Naive thymus-derived CD4-positive, alpha-beta T cell (primary cell): ENCODE data around the gene SAMD1. TPM values are rescaled to one million over a fixed set of nuclear protein-coding genes. Genes with fewer than 3 reads are reported as not detected.
A peak's percentile ranks its signal among the peaks of the same experiment; 100 is the strongest.

Experiments used
- ATAC-seq: fragments of 150-1000 bp; cut with Tn5 transposase; 2 replicates; pipeline ENCODE4 v1.10.0; 2021; ENCODE audit warnings: mild to moderate bottlenecking, moderate library complexity
- CTCF ChIA-PET: fragments of 350-600 bp; sonication (Branson Sonifier 250); formaldehyde crosslinking; loops from one replicate; lab custom pipeline; 2021; ENCODE audit warnings: antibody characterized with exemption; lab: Charles Lee
- POLR2A ChIA-PET: fragments of 350-600 bp; sonication (Branson Sonifier 250); formaldehyde crosslinking; loops from one replicate; lab custom pipeline; 2021; ENCODE audit warnings: antibody characterized with exemption, inconsistent platforms; lab: Charles Lee
- DNase-seq, 9 donors: peaks; one replicate each; pipeline versions ENCODE4 v3.0.0 to v3.0.0-alpha.2; 2020 to 2022; ENCODE audit warnings: mixed read lengths in 1 of 9
- H3K27ac ChIP-seq: one replicate; pipeline ENCODE4 v1.7.0; 2013; ENCODE audit warnings: mild to moderate bottlenecking, low read depth, low read length, moderate library complexity
- H3K27me3 ChIP-seq, 2 donors: one replicate each; pipeline ENCODE4 v1.7.0; 2013; ENCODE audit warnings: low read length in 2 of 2, mild to moderate bottlenecking in 2 of 2, moderate library complexity in 2 of 2; ENCODE audit not compliant: control insufficient read depth in 2 of 2, insufficient read depth in 2 of 2
- H3K36me3 ChIP-seq, 3 experiments: 1 replicate in 2 of 3; 2 replicates in 1 of 3; pipeline ENCODE4 v1.7.0; 2013; ENCODE audit warnings: low read length in 3 of 3, mild to moderate bottlenecking in 3 of 3, moderate library complexity in 1 of 3; ENCODE audit not compliant: insufficient read depth in 3 of 3, control insufficient read depth in 2 of 3
- H3K4me1 ChIP-seq, 2 donors: one replicate each; pipeline ENCODE4 v1.7.0; 2013; ENCODE audit warnings: low read length in 2 of 2, mild to moderate bottlenecking in 2 of 2, moderate library complexity in 1 of 2; ENCODE audit not compliant: control insufficient read depth in 2 of 2, insufficient read depth in 2 of 2
- H3K4me3 ChIP-seq: 2 replicates; pipeline ENCODE4 v1.7.0; 2013; ENCODE audit warnings: mild to moderate bottlenecking, low read length
- H3K9me3 ChIP-seq, 3 experiments: 1 replicate in 2 of 3; 2 replicates in 1 of 3; pipeline ENCODE4 v1.7.0; 2013; ENCODE audit warnings: low read length in 3 of 3; ENCODE audit not compliant: control insufficient read depth in 2 of 3
- H3K27ac Mint-ChIP-seq, 9 donors: one replicate each; pipeline ENCODE4 v1.8.0; 2020 to 2022; ENCODE audit warnings: mixed read lengths in 9 of 9, mild to moderate bottlenecking in 8 of 9, moderate library complexity in 5 of 9, inconsistent platforms in 2 of 9
- H3K27me3 Mint-ChIP-seq, 5 donors: one replicate each; pipeline ENCODE4 v1.8.0; 2021 to 2022; ENCODE audit warnings: mixed read lengths in 5 of 5, mild to moderate bottlenecking in 1 of 5
- H3K36me3 Mint-ChIP-seq, 5 donors: one replicate each; pipeline ENCODE4 v1.8.0; 2020 to 2022; ENCODE audit warnings: mixed read lengths in 5 of 5, mild to moderate bottlenecking in 3 of 5, inconsistent platforms in 1 of 5
- H3K4me1 Mint-ChIP-seq, 7 donors: one replicate each; pipeline ENCODE4 v1.8.0; 2020 to 2022; ENCODE audit warnings: mixed read lengths in 7 of 7, mild to moderate bottlenecking in 3 of 7, inconsistent platforms in 1 of 7
- H3K4me3 Mint-ChIP-seq, 10 donors: one replicate each; pipeline ENCODE4 v1.8.0; 2020 to 2022; ENCODE audit warnings: mild to moderate bottlenecking in 10 of 10, mixed read lengths in 10 of 10, moderate library complexity in 6 of 10, inconsistent platforms in 2 of 10
- H3K9me3 Mint-ChIP-seq, 11 donors: one replicate each; pipeline ENCODE4 v1.8.0; 2020 to 2022; ENCODE audit warnings: mixed read lengths in 11 of 11, mild to moderate bottlenecking in 4 of 11, inconsistent platforms in 1 of 11, moderate library complexity in 1 of 11
- intact Hi-C, 2 donors: fragments of 100-400 bp; cut with micrococcal nuclease; formaldehyde crosslinking; loops; one replicate each; pipeline ENCODE4 v1.15.1; 2023
- polyA plus RNA-seq, 2 donors: library from polyadenylated mRNA; unstranded; fragments of 300-500 nt; fragmentation: Illumina TruSeq; gene quantifications; one replicate each; pipeline ENCODE4 v1.2.3, GENCODE V29; 2021
- total RNA-seq, 6 experiments: library from RNA in 5 of 6; stranded (reverse) in 5 of 6; gene quantifications; 1 replicate in 5 of 6; 2 replicates in 1 of 6; pipeline ENCODE4 v1.2.3 and lab custom pipeline; 2021 to 2026

SAMD1 gene
- total and polyA plus RNA-seq, 7 experiments from 2014 or later = 3.0 to 87.3 (median 48.2) TPM

GRCh38 chr19:14062558-14062855 is 28.0 kb downstream of the SAMD1 start:
- H3K9me3 ChIP-seq = no peaks in the 10 kb centered on the region
- intact Hi-C loops = no loop called here
- H3K4me1 ChIP-seq = peaks cover 9 to 10% of the 10 kb centered on the region in 2 donors
- H3K9me3 Mint-ChIP-seq = peaks cover 0 to 2% (median 0%) of the 10 kb centered on the region in 11 donors
- no peak overlapping the region for H3K27ac Mint-ChIP-seq
- no peak overlapping the region for H3K4me3 ChIP-seq
- H3K4me1 Mint-ChIP-seq = peaks cover 9 to 19% (median 15%) of the 10 kb centered on the region in 7 donors
- ATAC-seq (no peak), DNase-seq (no peak)
- no peak overlapping the region for H3K4me3 Mint-ChIP-seq
- H3K27me3 ChIP-seq = peaks cover 5 to 21% of the 10 kb centered on the region in 2 donors
- no peak overlapping the region for H3K27ac ChIP-seq
- no peaks in the 10 kb centered on the region for H3K36me3 Mint-ChIP-seq
- ChIA-PET POLR2A (no interaction called here), CTCF (no interaction called here)
- H3K36me3 ChIP-seq = no peaks in the 10 kb centered on the region
- H3K27me3 Mint-ChIP-seq = peaks cover 16 to 40% (median 30%) of the 10 kb centered on the region in 5 donors

GRCh38 chr19:14061751-14062557 is 28.6 kb downstream of the SAMD1 start, which contains the start of gene PALM3:
PALM3 (minus strand) TSS chr19:14062076; CDS start chr19:14061980, 96 bp downstream.
- ChIA-PET CTCF (no interaction called here), POLR2A (no interaction called here)
- Mint-ChIP-seq H3K27ac (no peak within 1 kb of the TSS), H3K36me3 (no peaks in the 10 kb centered on the region), H3K27me3 (peaks cover 16 to 42% (median 30%) of the 10 kb centered on the region in 5 donors), H3K4me1 (peaks cover 9 to 20% (median 16%) of the 10 kb centered on the region in 7 donors), H3K9me3 (peaks cover 0 to 3% (median 0%) of the 10 kb centered on the region in 11 donors), H3K4me3 (no peak within 1 kb of the TSS)
- Histone ChIP-seq H3K4me1 (peaks cover 9 to 10% of the 10 kb centered on the region in 2 donors), H3K9me3 (no peaks in the 10 kb centered on the region), H3K36me3 (no peaks in the 10 kb centered on the region), H3K27me3 (peaks cover 5 to 21% of the 10 kb centered on the region in 2 donors), H3K4me3 (no peak within 1 kb of the TSS), H3K27ac (no peak within 1 kb of the TSS)
- ATAC-seq (no peak), DNase-seq (no peak)
- intact Hi-C loops = no loop called here

- ATAC-seq (no peak), DNase-seq (no peak)
- POLR2A ChIA-PET = no interaction called here
- Histone ChIP-seq H3K36me3 (no peaks in the 10 kb centered on the region), H3K4me3 (no peak overlapping the region), H3K27ac (no peak overlapping the region), H3K9me3 (no peaks in the 10 kb centered on the region), H3K27me3 (peaks cover 5 to 21% of the 10 kb centered on the region in 2 donors), H3K4me1 (peaks cover 9 to 10% of the 10 kb centered on the region in 2 donors)
- CTCF ChIA-PET = interaction anchor here (0.6 to 2.6 kb wide), 4 partner anchors 11 to 109 kb away, joined by 3 to 22 read pairs (median 4); partner anchors contain the start of gene MISP3
- intact Hi-C loops = no loop called here
- peaks cover 0 to 4% (median 0%) of the 10 kb centered on the region in 11 donors for H3K9me3 Mint-ChIP-seq
- peaks cover 9 to 22% (median 19%) of the 10 kb centered on the region in 7 donors for H3K4me1 Mint-ChIP-seq
- H3K27ac Mint-ChIP-seq = no peak overlapping the region
- no peaks in the 10 kb centered on the region for H3K36me3 Mint-ChIP-seq
- no peak overlapping the region for H3K4me3 Mint-ChIP-seq
- peaks cover 16 to 49% (median 29%) of the 10 kb centered on the region in 5 donors for H3K27me3 Mint-ChIP-seq
Measured at GRCh38 chr19:14061081-14061749, 29.3 kb downstream of the SAMD1 start.

- H3K27ac Mint-ChIP-seq = no peak overlapping the region
- ATAC-seq = no peak
Measured at GRCh38 chr19:14059652-14060155, 30.8 kb downstream of the SAMD1 start.

GRCh38 chr19:14059093-14059480 is 31.5 kb downstream of the SAMD1 start:
- H3K27ac ChIP-seq = no peak overlapping the region
- ChIA-PET POLR2A (interaction anchor here (0.7 to 1.1 kb wide), 2 partner anchors 29 to 37 kb away, joined by 3 read pairs; no protein-coding TSS in a partner anchor), CTCF (interaction anchor here (1.0 to 2.6 kb wide), 8 partner anchors 10 to 180 kb away, joined by 3 to 22 read pairs (median 7); partner anchors contain the start of gene MISP3)
- no peak overlapping the region for H3K27ac Mint-ChIP-seq
- DNase-seq (peak in 5 of 9 donors; percentile 30 to 66 (median 46)), ATAC-seq (peak; percentile 68)
- H3K4me3 ChIP-seq = no peak overlapping the region
- H3K36me3 ChIP-seq = no peaks in the 10 kb centered on the region
- intact Hi-C loops = loop anchor here in 1 of 2 donors (1.0 kb wide), 1 partner anchor 14 kb away; no protein-coding TSS in a partner anchor
- H3K36me3 Mint-ChIP-seq = peaks cover 0 to 2% (median 1%) of the 10 kb centered on the region in 5 donors
- peak overlapping the region in 9 of 10 donors; percentile 19 to 81 (median 55) for H3K4me3 Mint-ChIP-seq
- H3K4me1 ChIP-seq = peaks cover 9 to 10% of the 10 kb centered on the region in 2 donors
- peaks cover 9 to 26% (median 19%) of the 10 kb centered on the region in 7 donors for H3K4me1 Mint-ChIP-seq
- no peaks in the 10 kb centered on the region for H3K9me3 ChIP-seq
- H3K27me3 ChIP-seq = peaks cover 5 to 21% of the 10 kb centered on the region in 2 donors
- H3K9me3 Mint-ChIP-seq = peaks cover 0 to 5% (median 0%) of the 10 kb centered on the region in 11 donors
- peaks cover 16 to 48% (median 27%) of the 10 kb centered on the region in 5 donors for H3K27me3 Mint-ChIP-seq

More at GRCh38 chr19:14059652-14060155, 30.8 kb downstream of the SAMD1 start:
- Mint-ChIP-seq H3K27me3 (peaks cover 16 to 48% (median 27%) of the 10 kb centered on the region in 5 donors), H3K4me3 (peak overlapping the region in 4 of 10 donors; percentile 27 to 49 (median 38)), H3K9me3 (peaks cover 0 to 4% (median 0%) of the 10 kb centered on the region in 11 donors), H3K36me3 (no peaks in the 10 kb centered on the region), H3K4me1 (peaks cover 9 to 25% (median 19%) of the 10 kb centered on the region in 7 donors)
- ChIA-PET CTCF (interaction anchor here (0.5 to 2.6 kb wide), 11 partner anchors 9 to 362 kb away, joined by 3 to 22 read pairs (median 4); partner anchors contain the start of gene MISP3), POLR2A (interaction anchor here (0.7 to 1.1 kb wide), 3 partner anchors 10 to 38 kb away, joined by 3 read pairs; no protein-coding TSS in a partner anchor)
- H3K27ac ChIP-seq = no peak overlapping the region
- intact Hi-C loops = loop anchor here in 1 of 2 donors (1.0 kb wide), 1 partner anchor 14 kb away; no protein-coding TSS in a partner anchor
- peaks cover 9 to 10% of the 10 kb centered on the region in 2 donors for H3K4me1 ChIP-seq
- no peaks in the 10 kb centered on the region for H3K9me3 ChIP-seq
- DNase-seq = no peak
- H3K36me3 ChIP-seq = no peaks in the 10 kb centered on the region
- H3K27me3 ChIP-seq = peaks cover 5 to 21% of the 10 kb centered on the region in 2 donors
- H3K4me3 ChIP-seq = no peak overlapping the region
